ENCODE measurements around the gene TSEN34.
"Not testable (repeated sequence)": the region's sequence is repeated elsewhere in the genome, so short reads cannot be mapped to it uniquely, and the experiment has no call there.

TSEN34 gene

DNA sequence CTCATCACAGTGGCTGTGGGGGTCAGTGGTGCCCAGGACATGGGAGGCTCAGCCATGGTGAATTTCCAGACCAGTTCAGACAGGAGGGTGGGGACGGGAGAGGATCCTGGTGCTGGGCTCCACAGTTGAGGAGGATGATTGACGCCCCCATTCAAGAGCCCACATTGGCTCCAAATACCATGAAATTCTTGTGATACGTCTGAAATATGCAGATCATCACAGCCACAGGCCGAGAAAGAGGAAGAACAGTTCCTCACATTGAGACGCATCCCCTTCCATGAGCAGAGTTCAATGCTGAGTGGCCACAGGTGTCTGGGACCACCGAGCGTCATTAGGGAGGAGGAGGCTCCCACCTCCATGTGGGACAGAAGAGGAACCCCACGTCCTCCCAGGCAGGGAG is 52.7 kb downstream of the TSEN34 start:
- Histone ChIP-seq H3K27me3 (ENCODE audit: control insufficient read depth in 5 of 5, insufficient read depth in 4 of 5, low read length in 5 of 5) (peaks cover 0 to 15% (median 5%) of the 10 kb centered on the region in 5 donors), H3K4me1 (ENCODE audit: control insufficient read depth in 5 of 5, insufficient read depth in 5 of 5, low read length in 5 of 5) (peaks cover 0 to 20% (median 8%) of the 10 kb centered on the region in 5 donors)
- not testable (repeated sequence) for H3K27ac ChIP-seq (ENCODE audit: low read depth, low read length); H3K36me3 ChIP-seq (ENCODE audit: control insufficient read depth in 5 of 5, insufficient read depth in 5 of 5, low read length in 5 of 5); H3K4me3 ChIP-seq (ENCODE audit: low read depth in 1 of 5, low read length in 5 of 5); H3K9me3 ChIP-seq (ENCODE audit: control insufficient read depth in 5 of 5, low read length in 5 of 5); H3K9ac ChIP-seq (ENCODE audit: low read length in 5 of 5)
